ENCODE data around the gene CLEC9A.

CLEC9A gene

DNA sequence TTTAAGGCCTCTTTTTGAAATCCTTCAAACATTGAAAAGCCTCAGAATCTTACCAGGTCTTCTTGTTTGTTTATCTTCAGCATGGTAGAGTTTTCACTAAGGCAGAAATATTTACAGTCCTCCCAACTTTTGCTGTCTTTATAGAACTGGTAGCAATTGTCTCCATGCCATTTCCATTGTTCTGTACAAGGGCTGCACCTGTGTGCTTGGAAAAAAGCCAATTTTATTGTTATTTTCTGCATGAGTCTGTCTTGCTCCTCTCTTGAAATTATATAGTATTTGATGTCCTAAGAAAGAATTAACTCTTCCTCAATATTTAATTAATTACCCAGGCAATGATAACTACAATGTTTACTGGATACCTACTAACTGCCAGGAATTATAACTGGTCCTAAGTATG lies 45.0 kb downstream of the CLEC9A start:
- H3K27me3 Mint-ChIP-seq (ENCODE audit: low read depth), result no peaks in the 10 kb centered on the region
- H3K27ac Mint-ChIP-seq, result no peak overlapping the region
- H3K4me3 Mint-ChIP-seq, result no peak overlapping the region
- H3K36me3 Mint-ChIP-seq (ENCODE audit: low read depth), result peaks cover 3% of the 10 kb centered on the region
- peaks cover 6% of the 10 kb centered on the region for H3K4me1 Mint-ChIP-seq
- H3K9me3 Mint-ChIP-seq, result peaks cover 4% of the 10 kb centered on the region
- TF ChIP-seq, protein P1, sequence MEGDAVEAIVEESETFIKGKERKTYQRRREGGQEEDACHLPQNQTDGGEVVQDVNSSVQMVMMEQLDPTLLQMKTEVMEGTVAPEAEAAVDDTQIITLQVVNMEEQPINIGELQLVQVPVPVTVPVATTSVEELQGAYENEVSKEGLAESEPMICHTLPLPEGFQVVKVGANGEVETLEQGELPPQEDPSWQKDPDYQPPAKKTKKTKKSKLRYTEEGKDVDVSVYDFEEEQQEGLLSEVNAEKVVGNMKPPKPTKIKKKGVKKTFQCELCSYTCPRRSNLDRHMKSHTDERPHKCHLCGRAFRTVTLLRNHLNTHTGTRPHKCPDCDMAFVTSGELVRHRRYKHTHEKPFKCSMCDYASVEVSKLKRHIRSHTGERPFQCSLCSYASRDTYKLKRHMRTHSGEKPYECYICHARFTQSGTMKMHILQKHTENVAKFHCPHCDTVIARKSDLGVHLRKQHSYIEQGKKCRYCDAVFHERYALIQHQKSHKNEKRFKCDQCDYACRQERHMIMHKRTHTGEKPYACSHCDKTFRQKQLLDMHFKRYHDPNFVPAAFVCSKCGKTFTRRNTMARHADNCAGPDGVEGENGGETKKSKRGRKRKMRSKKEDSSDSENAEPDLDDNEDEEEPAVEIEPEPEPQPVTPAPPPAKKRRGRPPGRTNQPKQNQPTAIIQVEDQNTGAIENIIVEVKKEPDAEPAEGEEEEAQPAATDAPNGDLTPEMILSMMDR (IDR thresholded peaks at IDR 0.05; ENCODE audit: unreplicated experiment in 3 of 3), result no peak

DNA sequence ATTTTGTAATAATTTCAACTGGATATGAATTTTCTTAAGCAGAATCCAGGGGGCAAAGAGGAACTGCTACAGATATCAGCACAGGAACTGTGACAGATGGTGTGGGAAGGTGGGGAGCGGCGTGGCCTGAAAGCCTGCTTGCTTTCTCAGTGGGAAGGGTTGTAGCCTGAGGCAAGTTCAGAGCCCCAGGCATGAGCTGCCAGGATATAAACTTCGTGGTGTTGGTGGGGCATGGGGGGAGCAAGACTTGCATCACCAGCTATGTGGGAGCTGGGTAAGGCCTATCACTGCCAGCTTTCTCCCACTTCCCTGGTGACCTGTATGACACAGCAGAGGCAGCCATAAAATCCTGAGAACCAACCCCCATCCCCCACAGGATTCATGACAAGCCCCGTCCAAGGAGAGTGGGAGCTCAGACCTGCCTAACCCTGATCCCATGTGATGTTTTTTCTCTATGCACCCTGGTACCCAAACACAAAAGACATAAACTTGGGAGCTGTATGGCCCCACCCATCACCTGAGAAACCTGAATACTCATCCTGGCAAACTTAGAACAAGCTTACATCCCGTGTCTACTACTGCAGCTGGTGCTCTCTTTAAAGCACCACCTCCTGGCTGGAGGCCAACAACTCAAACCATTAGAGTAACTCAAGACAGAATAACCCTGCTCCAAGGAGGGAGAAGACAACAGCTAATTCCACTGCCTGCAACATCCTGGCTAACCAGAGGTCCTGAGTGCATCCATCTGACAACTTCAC lies 51.8 kb downstream of the CLEC9A start:
- TF ChIP-seq, protein P1 (IDR thresholded peaks at IDR 0.05; ENCODE audit: unreplicated experiment in 3 of 3), result no peak
- peaks cover 12% of the 10 kb centered on the region for H3K36me3 Mint-ChIP-seq (ENCODE audit: low read depth)
- H3K4me3 Mint-ChIP-seq, result no peak overlapping the region
- H3K27me3 Mint-ChIP-seq (ENCODE audit: low read depth), result no peaks in the 10 kb centered on the region
- peaks cover 6% of the 10 kb centered on the region for H3K4me1 Mint-ChIP-seq
- H3K9me3 Mint-ChIP-seq, result peaks cover 32% of the 10 kb centered on the region
- no peak overlapping the region for H3K27ac Mint-ChIP-seq

DNA sequence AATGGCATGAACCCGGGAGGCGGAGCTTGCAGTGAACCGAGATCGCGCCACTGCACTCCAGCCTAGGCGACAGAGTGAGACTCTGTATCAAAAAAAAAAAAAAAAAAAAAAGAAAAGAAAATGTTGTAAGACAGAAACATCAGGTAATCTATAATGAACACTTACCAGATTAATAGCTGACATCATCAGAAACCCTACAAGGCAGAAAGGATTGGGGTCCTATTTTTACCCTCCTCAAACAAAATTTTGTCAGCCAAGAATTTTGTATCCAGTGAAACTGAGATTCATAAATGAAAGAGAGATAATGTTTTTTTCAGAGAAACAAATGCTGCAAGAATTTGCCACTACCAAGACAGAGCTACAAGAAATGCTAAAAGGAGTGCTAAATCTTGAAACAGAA lies 54.3 kb downstream of the CLEC9A start:
- TF ChIP-seq, protein P1 (IDR thresholded peaks at IDR 0.05; ENCODE audit: unreplicated experiment in 3 of 3), result no peak
- H3K4me3 Mint-ChIP-seq, result no peak overlapping the region
- H3K27me3 Mint-ChIP-seq (ENCODE audit: low read depth), result no peaks in the 10 kb centered on the region
- peaks cover under 1% of the 10 kb centered on the region for H3K4me1 Mint-ChIP-seq
- H3K36me3 Mint-ChIP-seq (ENCODE audit: low read depth), result peaks cover 12% of the 10 kb centered on the region
- peaks cover 29% of the 10 kb centered on the region for H3K9me3 Mint-ChIP-seq
- H3K27ac Mint-ChIP-seq, result no peak overlapping the region

DNA sequence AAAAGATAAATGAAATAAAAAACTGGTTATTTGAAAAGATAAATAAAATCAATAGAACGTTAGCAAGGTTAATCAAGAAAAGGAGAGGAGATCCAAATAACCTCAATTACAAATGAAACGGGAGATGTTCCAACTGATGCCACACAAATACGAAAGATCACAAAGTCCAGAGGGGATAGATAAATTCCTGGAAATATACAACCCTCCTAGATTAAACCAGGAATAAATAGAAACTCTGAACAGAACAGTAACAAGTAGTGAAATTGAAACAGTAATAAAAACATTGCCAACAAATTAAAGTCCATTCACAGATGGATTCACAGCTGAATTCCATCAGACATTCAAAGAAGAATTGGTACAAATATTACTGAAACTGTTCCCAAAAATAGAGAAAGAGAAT lies 55.9 kb downstream of the CLEC9A start:
- Mint-ChIP-seq H3K36me3 (ENCODE audit: low read depth) (peaks cover 4% of the 10 kb centered on the region), H3K4me1 (peaks cover 4% of the 10 kb centered on the region), H3K27me3 (ENCODE audit: low read depth) (no peaks in the 10 kb centered on the region), H3K27ac (no peak overlapping the region), H3K9me3 (peaks cover 21% of the 10 kb centered on the region), H3K4me3 (no peak overlapping the region)
- TF ChIP-seq, protein P1 (IDR thresholded peaks at IDR 0.05; ENCODE audit: unreplicated experiment in 3 of 3), result no peak

DNA sequence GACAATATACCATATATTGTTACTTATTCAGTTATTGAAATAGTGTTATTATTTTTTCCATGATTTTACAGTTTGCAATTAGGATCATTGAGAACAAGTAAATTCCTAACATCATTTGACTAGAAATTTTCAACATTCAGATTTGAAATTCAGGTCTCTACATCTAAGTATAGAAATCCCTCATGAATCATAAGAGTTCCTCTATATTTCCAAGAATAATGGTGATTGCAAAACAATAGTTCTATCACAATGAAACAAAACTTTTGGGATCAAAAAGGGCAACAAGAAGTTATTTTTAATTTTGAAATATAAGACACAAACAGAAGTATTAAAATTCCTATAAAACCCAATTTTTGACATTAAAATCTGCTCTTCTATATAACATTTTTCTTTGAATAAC lies 57.5 kb downstream of the CLEC9A start:
- peaks cover 4% of the 10 kb centered on the region for H3K36me3 Mint-ChIP-seq (ENCODE audit: low read depth)
- no peaks in the 10 kb centered on the region for H3K27me3 Mint-ChIP-seq (ENCODE audit: low read depth)
- H3K27ac Mint-ChIP-seq, result no peak overlapping the region
- TF ChIP-seq, protein P1 (IDR thresholded peaks at IDR 0.05; ENCODE audit: unreplicated experiment in 3 of 3), result no peak
- H3K9me3 Mint-ChIP-seq, result peaks cover 13% of the 10 kb centered on the region
- no peak overlapping the region for H3K4me3 Mint-ChIP-seq
- H3K4me1 Mint-ChIP-seq, result peaks cover 9% of the 10 kb centered on the region
